Smooth muscle cell of the pulmonary artery (primary cell): ENCODE data around the gene ZNF787. TPM values are rescaled to one million over a fixed set of nuclear protein-coding genes. Genes with fewer than 3 reads are reported as not detected.

ENCODE experiments used
- total RNA-seq: library from RNA; depleted of rRNA; stranded (reverse); fragments of >200 nt; gene quantifications from 2 replicates; pipeline ENCODE4 v1.2.3, GENCODE V29; 2014

ZNF787 gene
- total RNA-seq: 26.9 and 38.1 TPM in 2 replicates

DNA sequence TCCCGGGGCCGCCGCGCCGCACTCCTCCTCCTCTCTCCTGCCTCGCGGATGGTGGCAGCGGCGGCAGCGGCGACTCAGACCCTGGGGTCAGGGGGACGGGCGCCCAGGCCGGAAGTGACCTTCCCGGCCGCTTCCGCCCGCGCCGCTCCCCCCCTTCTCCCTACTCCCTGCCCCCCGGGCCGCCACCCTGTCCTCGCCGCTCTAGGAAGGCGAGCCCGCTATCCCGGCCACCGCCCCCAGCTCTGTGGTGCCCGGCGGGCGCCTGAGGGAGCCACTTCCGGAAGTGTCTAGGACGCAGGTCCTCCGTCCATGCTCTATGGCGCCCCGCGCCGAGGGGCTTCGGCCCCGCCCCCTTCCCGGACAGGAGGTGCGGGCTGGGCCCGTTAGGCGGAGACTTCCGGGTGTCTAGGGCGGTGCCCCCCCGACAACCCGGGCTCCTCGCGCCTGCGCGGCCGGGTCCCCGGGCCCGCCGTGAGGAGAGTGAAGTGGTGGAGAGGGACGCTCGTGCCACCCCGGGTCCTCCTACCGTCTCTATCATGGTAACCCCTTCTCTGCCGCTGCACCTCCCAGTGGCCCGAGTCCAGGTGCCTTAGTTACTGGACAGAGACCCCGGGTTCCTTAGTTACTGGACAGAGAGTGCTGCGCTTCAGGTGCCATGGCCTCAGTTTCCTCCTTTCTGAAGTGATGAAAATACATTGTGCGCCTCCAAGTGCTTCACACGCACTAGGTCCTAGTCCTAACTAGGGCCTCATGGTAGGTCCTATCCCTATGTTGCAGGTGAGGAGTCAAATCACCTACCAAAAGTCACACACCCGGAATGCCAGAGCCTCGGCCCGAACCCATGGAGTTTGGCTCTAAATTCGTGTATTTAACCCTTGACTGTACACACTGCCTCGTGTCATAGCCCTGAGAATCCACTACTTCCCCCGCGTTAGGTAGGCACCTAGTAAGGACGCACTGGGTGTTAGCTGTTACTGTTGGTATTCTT, at the start of gene ZNF787:
TSS of gene ZNF787 (minus strand) at position 116 of the 988 bp plus-strand sequence. CDS start 18,078 bp downstream, outside the sequence.

GRCh38 chr19:56140583-56141416, 19.7 kb upstream of the ZNF787 start, which contains the start of gene ZNF444:
Gene ZNF444, plus strand, starts transcription at chr19:56141287. Its CDS starts 5,625 bp downstream, at chr19:56146912.

Other genes starting within 250 kb of the ZNF787 start
- not detected in 2 replicates for gene NLRP13, start 189.0 kb downstream of the ZNF787 start, total RNA-seq
- gene NLRP8, start 173.5 kb downstream of the ZNF787 start, total RNA-seq: not detected in 2 replicates
- not detected in 2 replicates for gene NLRP5, start 134.5 kb downstream of the ZNF787 start, total RNA-seq
- 18.3 and 19.0 TPM in 2 replicates for gene ZNF444, start 20.0 kb upstream of the ZNF787 start, total RNA-seq
- not detected in 2 replicates for gene GALP, start 54.7 kb upstream of the ZNF787 start, total RNA-seq
- gene ZSCAN5B, start 76.5 kb upstream of the ZNF787 start, total RNA-seq: not detected in 2 replicates
- not detected in 2 replicates for gene ZSCAN5C, start 81.0 kb upstream of the ZNF787 start, total RNA-seq
- gene EDDM13, start 151.5 kb upstream of the ZNF787 start, total RNA-seq: not detected in 2 replicates
- 5.2 and 8.9 TPM in 2 replicates for gene ZSCAN5A, start 193.5 kb upstream of the ZNF787 start, total RNA-seq